Activated CD8-positive, alpha-beta memory T cell treated with anti-CD3 and anti-CD28 coated beads for 48 hours (primary cell): ENCODE measurements around the gene BIVM.
A peak's percentile ranks its signal among the peaks of the same experiment; 100 is the strongest.
"Not testable (repeated sequence)": the region's sequence is repeated elsewhere in the genome, so short reads cannot be mapped to it uniquely, and the experiment has no call there.

Source experiments
- DNase-seq, 3 experiments: peaks; one replicate each; pipeline ENCODE4 v3.0.0-alpha.2; 2020; ENCODE audit warnings: low read depth in 2 of 3, low spot score in 2 of 3

Gene BIVM

DNA sequence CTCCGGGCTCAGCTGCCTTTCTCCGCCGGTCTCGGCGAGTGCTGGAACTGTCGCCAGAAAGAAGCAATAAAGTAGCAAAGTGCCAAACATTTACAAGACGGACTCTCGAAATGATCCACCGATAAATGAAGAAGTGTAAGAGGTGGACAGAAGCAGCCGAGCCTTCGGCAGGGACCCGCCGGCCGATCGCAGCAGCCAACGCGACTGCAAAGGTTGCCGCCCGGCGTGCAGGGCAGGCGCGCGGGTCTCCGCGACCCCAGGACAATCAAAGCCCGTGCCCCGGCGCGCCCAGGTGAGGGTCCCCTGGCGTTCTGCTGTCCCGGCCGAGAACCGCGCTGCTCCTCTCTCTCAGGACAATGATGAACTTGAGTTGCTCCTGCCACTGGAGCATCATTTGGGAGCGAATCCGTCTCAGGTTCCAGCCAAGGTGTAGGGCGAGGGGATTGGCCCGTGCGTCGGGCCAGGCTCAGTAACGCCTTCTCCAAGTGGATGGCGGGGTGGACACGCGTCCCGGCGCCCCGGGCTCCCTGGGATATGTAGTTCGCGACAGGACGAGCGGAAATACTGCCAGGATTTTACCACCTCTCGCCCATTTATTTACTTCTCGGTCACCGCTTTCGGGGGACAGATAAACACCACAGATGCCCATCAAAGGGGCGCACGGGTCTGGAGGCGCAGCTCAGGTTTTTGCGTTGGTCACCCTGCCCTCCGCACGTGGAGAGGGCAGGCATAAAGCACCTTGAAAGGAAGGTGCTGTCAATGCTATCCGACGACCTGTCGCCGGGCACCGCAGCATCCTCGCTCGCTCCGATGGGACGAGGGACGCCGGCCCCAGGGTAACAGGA, at the start of gene BIVM, which contains the start of gene POGLUT2:
TSS of gene BIVM (plus strand) at position 539 of the 845 bp plus-strand sequence. CDS start 8,149 bp downstream, outside the sequence.
TSS of gene POGLUT2 (minus strand) at position 396 of the 845 bp plus-strand sequence. CDS start at position 90, 306 bp downstream.
- peak; percentile 61 to 71 (median 69) for DNase-seq

GRCh38 chr13:102751886-102752285, 47.0 kb upstream of the BIVM start:
- DNase-seq, result no peak

DNA sequence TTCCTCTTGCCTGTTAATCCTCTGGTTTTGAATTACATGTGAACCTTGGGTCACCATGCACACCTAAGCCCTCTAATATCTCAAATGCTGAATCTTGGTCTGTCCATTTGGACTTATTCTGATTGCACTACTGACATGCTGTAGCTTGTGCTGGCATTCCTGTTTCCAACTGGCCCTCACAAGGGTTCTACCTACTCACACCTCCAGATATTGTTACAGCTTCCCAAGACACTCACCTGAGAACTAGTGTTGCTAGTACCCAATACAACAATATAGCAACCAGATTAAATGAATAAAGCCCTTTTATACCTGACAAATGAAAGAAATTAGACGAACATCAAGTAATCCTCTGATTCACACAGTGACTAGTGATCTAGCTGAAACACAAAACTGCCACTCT, 41.9 kb upstream of the BIVM start:
- DNase-seq, result no peak

- DNase-seq, result no peak
Measured at GRCh38 chr13:102758842-102759241, 40.1 kb upstream of the BIVM start.

DNA sequence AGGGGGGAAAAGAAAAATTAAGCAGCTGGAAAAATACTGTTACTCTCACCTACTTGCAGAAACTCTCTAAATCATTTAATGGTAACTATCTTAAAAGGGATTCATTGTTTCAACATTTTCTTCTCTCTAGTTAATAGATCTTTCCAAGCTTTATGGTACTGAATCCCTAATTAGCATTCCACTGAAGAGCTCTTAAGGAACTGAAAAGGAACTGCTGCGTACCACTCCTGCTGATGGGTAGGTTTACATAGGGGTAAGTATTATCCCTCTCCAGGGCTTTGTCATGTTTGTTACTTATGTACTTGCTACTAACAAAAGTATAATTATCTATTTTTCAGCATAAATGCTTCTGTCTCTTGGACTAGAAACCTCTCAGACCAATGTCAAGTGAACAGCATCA, 37.8 kb upstream of the BIVM start:
- DNase-seq, result no peak

DNA sequence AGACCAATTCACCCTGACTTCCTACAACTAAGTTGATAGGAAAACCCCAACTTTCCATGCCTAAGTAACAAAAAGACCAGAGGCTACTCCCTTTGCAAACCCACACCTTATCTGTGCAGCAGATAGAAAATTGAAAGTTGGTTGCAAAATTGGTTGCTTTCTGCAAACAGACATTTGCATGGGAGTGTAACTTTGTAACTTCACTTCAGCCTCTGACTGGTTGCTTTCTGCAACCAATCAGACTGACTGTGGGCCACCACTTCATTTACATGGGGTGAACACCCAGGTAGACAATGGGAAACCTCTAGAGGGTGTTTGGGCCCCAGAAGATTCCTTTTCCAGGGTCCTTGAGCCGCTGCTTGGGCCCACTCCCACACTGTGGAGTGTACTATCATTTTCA, 35.2 kb upstream of the BIVM start:
- no peak for DNase-seq

DNA sequence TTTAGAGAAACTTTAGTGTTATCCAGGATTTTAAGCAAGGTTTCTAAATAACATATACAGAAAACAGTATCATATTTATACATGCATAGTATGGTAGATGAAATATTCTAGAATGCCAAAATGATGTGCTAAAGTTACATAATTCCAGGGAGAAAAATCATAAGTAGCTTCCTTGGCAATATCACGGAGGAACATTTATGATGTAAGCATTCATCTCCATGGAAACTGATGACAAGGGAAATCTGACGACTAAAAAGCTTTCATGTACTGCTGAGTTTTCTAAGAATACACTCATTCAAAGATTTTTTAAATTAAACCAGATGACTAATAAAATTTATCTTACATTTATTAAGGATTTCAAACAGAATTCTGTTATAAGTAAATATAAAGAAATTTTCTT, 30.0 kb upstream of the BIVM start:
- no peak for DNase-seq

DNA sequence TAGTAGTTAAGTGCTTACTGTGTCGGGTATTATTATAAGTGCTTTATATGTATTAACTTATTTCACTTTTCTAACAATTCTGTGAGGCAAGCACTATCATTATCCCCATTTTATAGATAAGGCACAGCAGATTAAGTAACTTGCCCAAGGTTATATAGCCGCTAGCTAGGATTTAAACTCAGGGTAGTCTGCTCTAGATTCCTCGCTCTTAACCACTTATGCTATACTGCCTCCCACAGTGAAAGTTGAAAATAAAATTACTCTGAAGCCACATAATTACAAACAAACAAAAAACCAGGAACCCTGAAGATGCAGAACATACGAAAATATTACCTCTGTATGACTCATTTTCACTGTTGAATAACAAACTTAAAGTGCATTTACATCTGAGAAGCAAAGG, 29.2 kb upstream of the BIVM start:
- no peak for DNase-seq

- no peak for DNase-seq
Measured at GRCh38 chr13:102770435-102770834, 28.5 kb upstream of the BIVM start.

DNA sequence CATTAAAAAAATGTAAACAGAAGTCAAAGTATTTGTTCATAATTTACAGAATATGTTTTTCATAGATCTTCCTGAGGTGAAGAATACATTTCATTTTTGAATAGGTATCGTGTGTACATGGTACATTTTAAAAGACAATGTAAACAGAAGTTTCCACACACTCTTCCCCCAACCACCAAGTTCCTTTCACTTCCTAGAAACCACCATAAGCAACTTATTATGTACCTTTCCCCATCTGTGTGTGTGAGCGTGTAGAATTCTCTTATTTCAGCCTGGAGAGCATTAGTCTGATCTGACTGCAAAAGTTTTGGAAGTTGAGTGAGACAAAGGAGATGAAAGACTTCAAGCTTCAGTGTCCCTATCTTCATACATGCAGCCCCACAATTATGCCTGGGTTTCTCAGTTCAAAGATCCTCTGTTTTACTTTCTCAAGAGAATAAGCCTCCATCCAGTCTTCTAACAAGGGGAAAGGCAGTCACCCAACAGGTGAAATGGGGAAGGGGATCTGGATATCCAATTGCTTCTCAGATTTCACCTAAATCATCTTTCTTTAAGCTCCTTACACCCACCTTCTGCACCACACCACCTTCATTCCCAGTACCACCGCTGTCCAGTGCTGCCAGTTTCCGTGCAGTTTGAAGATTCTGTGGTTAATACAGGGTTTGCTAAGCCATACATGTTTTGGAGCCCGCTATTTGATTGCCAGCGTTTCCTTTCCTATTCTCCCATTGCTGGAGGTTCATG, 27.4 kb upstream of the BIVM start:
- DNase-seq, result no peak

DNA sequence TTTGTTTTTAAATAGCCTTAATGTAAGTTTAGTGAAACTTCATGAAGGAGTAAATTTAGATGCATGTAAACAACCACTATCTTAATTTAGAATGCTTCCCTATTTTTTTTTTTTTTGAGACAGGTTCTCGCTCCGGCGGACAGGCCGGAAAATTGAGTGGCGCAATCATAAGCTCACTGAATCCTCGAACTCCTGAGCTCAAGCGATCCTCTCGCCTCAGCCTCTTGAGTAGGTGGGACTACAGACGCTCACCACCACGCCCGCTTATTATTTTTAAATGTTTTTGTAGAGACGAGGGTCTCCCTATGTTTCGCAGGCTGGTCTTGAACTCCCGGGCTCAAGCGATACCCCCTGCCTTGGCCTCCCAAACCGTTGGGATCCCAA, 26.9 kb upstream of the BIVM start:
- DNase-seq, result no peak

GRCh38 chr13:102773441-102774213, 25.3 kb upstream of the BIVM start, which contains the start of gene TEX30:
TSS of gene TEX30 (minus strand) at chr13:102773786. CDS start at chr13:102770026, 3,760 bp downstream.
- peak; percentile 73 to 84 (median 77) for DNase-seq

- DNase-seq, result no peak
Measured at GRCh38 chr13:102774214-102774568, 24.7 kb upstream of the BIVM start.

- no peak for DNase-seq
Measured at GRCh38 chr13:102774591-102775520, 24.1 kb upstream of the BIVM start.

DNA sequence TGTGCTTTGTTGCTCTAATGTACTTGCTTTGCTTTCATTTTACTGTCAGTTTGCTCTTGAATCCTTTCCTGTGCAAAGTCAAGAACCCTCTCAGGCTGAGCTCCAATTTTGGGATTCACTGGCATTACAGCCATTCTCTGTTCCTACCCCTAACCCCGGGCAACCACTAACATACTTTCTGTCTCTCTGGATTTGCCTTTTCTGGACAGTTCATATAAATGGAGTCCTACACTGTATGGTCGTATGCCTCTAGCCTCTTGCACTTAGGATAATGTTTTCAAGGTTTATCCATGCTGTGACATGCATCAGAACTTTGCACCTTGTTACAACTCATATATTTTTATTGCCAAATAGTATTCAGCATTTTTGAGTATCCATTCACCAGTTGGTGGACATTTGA, 22.6 kb upstream of the BIVM start:
- no peak for DNase-seq

- DNase-seq, result no peak
Measured at GRCh38 chr13:102777736-102778135, 21.2 kb upstream of the BIVM start.

GRCh38 chr13:102779436-102780159, 19.3 kb upstream of the BIVM start:
- DNase-seq, result peak in 1 of 3 experiments; percentile 17

DNA sequence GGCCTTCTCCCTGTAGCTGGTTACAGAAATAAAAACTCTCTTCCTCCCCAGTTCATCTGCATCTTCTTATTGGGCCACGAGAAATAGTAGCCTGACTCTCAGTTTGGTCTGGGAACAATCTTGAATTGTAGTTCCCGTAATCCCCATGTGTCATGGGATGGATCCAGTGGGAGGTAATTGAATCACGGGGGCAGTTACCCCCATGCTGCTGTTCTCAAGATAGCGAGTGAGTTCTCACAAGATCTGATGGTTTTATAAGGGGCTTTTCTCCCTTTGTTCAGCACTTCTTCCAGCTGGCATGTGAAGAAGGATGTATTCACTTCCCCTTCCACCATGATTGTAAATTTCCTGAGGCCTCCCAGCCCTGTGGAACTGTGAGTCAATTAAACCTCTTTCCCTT, 18.3 kb upstream of the BIVM start:
- DNase-seq, result not testable (repeated sequence)

DNA sequence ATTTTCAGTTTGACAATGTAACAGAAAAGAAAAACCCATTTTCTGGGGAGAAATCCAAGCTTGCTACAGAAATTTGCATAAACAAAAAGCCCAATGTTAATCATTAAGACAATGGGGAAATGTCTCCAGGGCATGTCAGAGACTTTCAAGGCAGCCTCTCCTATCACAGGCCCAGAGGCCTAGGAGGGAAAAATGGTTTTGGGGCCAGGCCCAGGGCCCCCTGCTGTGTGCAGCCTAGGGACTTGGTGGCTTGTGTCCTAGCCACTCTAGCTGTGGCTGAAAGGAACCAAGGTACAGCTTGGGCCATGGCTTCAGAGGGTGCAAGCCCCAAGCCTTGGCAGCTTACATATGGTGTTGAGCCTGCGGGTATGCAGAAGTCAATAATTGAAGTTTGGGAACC, 17.3 kb upstream of the BIVM start:
- DNase-seq, result no peak

- DNase-seq, result no peak
Measured at GRCh38 chr13:102784483-102784882, 14.4 kb upstream of the BIVM start.
